GM21529 (cell line): Measurements from ENCODE around the gene LMTK3.
"Not testable (repeated sequence)": the region's sequence is repeated elsewhere in the genome, so short reads cannot be mapped to it uniquely, and the experiment has no call there.

Source experiments
- ATAC-seq: cut with Tn5 transposase; IDR thresholded peaks from one replicate; pipeline ENCODE4 v1.9.1; 2021; ENCODE audit not compliant: unreplicated experiment

Gene LMTK3

GRCh38 chr19:48541813-48542212 is 30.2 kb upstream of the LMTK3 start:
- no peak for ATAC-seq

GRCh38 chr19:48540110-48540509 is 28.5 kb upstream of the LMTK3 start:
- no peak for ATAC-seq

- no peak for ATAC-seq
Measured at GRCh38 chr19:48539503-48540096, 28.0 kb upstream of the LMTK3 start.

- not testable (repeated sequence) for ATAC-seq
Measured at GRCh38 chr19:48538057-48538456, 26.4 kb upstream of the LMTK3 start.

GRCh38 chr19:48537541-48537940 is 25.9 kb upstream of the LMTK3 start:
- no peak for ATAC-seq

- no peak for ATAC-seq
Measured at GRCh38 chr19:48533770-48534169, 22.1 kb upstream of the LMTK3 start.

- no peak for ATAC-seq
Measured at GRCh38 chr19:48530770-48531169, 19.1 kb upstream of the LMTK3 start.

GRCh38 chr19:48530066-48530720 is 18.6 kb upstream of the LMTK3 start:
- ATAC-seq: no peak

GRCh38 chr19:48529156-48529555 is 17.5 kb upstream of the LMTK3 start:
- no peak for ATAC-seq

GRCh38 chr19:48524732-48525131 is 13.1 kb upstream of the LMTK3 start:
- no peak for ATAC-seq

GRCh38 chr19:48524221-48524620 is 12.6 kb upstream of the LMTK3 start:
- ATAC-seq: no peak

- no peak for ATAC-seq
Measured at GRCh38 chr19:48520134-48520533, 8.5 kb upstream of the LMTK3 start.

- ATAC-seq: not testable (repeated sequence)
Measured at GRCh38 chr19:48519426-48519825, 7.8 kb upstream of the LMTK3 start.

- no peak for ATAC-seq
Measured at GRCh38 chr19:48518207-48518606, 6.6 kb upstream of the LMTK3 start.

GRCh38 chr19:48516536-48516935 is 4.9 kb upstream of the LMTK3 start:
- no peak for ATAC-seq

- ATAC-seq: no peak
Measured at GRCh38 chr19:48514123-48514458, 2.5 kb upstream of the LMTK3 start.

GRCh38 chr19:48513289-48514122 is 1.9 kb upstream of the LMTK3 start:
- ATAC-seq: peak; percentile 63

GRCh38 chr19:48512504-48513288 is 1.1 kb upstream of the LMTK3 start:
- ATAC-seq: no peak

- no peak for ATAC-seq
Measured at GRCh38 chr19:48511321-48511731, 309 bp downstream of the LMTK3 start.

- ATAC-seq: no peak
Measured at GRCh38 chr19:48510421-48511268, 990 bp downstream of the LMTK3 start.
